HepG2 (cell line): ENCODE data around the gene CD83. TPM values are rescaled to one million over a fixed set of nuclear protein-coding genes. Genes with fewer than 3 reads are reported as not detected.

ENCODE experiments used
- ATAC-seq: fragments of 200-7000 bp; cut with Tn5 transposase; 3 replicates; pipeline ENCODE4 v1.9.1; 2020; ENCODE audit warnings: mild to moderate bottlenecking, moderate library complexity
- BruUV-seq: library from RNA; stranded (reverse); fragments of 400-500 nt; replicated peaks from 2 replicates; lab custom pipeline; 2021; lab: Mats Ljungman, UMichigan
- CTCF ChIA-PET: fragments of 300-600 bp; formaldehyde crosslinking; extraction: SDS; loops from one replicate; lab custom pipeline; 2021; ENCODE audit warnings: low total read pairs, inconsistent platforms, low intra/inter-chr PET ratio; lab: Yijun Ruan, JAX
- POLR2A ChIA-PET: fragments of 350-600 bp; sonication (Branson Sonifier 250); formaldehyde crosslinking; loops from one replicate; lab custom pipeline; 2020; ENCODE audit warnings: antibody characterized with exemption, inconsistent platforms; lab: Yijun Ruan, JAX
- DNase-seq: peaks from one replicate; pipeline ENCODE4 v3.0.0-alpha.2; 2015; ENCODE audit warnings: low spot score
- FAIRE-seq: peaks from 3 replicates; lab custom pipeline; 2011; peaks lifted over from hg19 to GRCh38; lab: Jason Lieb, UNC
- H2AFZ ChIP-seq: one replicate; pipeline ENCODE4 v1.6.1; 2011; ENCODE audit warnings: low read length, inconsistent platforms
- H3K27ac ChIP-seq: fragments of 300-600 bp; 3 replicates; pipeline ENCODE4 v1.8.0; 2011; ENCODE audit warnings: mixed run types, mild to moderate bottlenecking, mixed read lengths, low read length, inconsistent platforms; ENCODE audit not compliant: insufficient read depth; ENCODE audit errors: extremely low read length
- H3K27me3 ChIP-seq, 2 experiments: fragments of 200-600 bp in 1 of 2; 2 replicates in 1 of 2; 3 replicates in 1 of 2; pipeline versions ENCODE4 v1.6.0 to v1.8.0; 2011; ENCODE audit warnings: low read length in 2 of 2, mild to moderate bottlenecking in 2 of 2, moderate library complexity in 2 of 2, inconsistent platforms in 1 of 2; ENCODE audit not compliant: insufficient read depth in 2 of 2, control insufficient read depth in 1 of 2
- H3K36me3 ChIP-seq, 2 experiments: fragments of 200-600 bp in 1 of 2; replicated peaks in 1 of 2; 2 replicates in 1 of 2; 3 replicates in 1 of 2; pipeline versions ENCODE4 v1.5.1 to v1.8.0; 2011; ENCODE audit warnings: low read length in 2 of 2, inconsistent platforms in 1 of 2; ENCODE audit not compliant: insufficient read depth in 2 of 2, control insufficient read depth in 1 of 2
- H3K4me1 ChIP-seq: 2 replicates; pipeline ENCODE4 v1.5.1; 2012; ENCODE audit warnings: low read length, inconsistent platforms; ENCODE audit not compliant: insufficient read depth
- H3K4me2 ChIP-seq: 2 replicates; pipeline ENCODE4 v1.6.0; 2011; ENCODE audit warnings: low read depth, low read length, inconsistent platforms
- H3K4me3 ChIP-seq, 3 experiments: fragments of 200-600 bp in 1 of 3; sonication (generic), shearing (Covaris generic) in 1 of 3; replicated peaks in 1 of 3; 2 replicates each; pipeline ENCODE4 v1.5.1; 2011 to 2016; ENCODE audit warnings: low read length in 3 of 3, inconsistent platforms in 2 of 3, low read depth in 2 of 3, mild to moderate bottlenecking in 2 of 3, control low read depth in 1 of 3, mixed read lengths in 1 of 3; ENCODE audit not compliant: insufficient read depth in 1 of 3
- H3K79me2 ChIP-seq: one replicate; pipeline ENCODE4 v1.6.1; 2011; ENCODE audit warnings: low read length, inconsistent platforms; ENCODE audit not compliant: insufficient read depth
- H3K9ac ChIP-seq: 2 replicates; pipeline ENCODE4 v1.6.0; 2011; ENCODE audit warnings: mild to moderate bottlenecking, low read depth, low read length, inconsistent platforms; ENCODE audit not compliant: insufficient read depth
- H3K9me3 ChIP-seq: 2 replicates; pipeline ENCODE4 v1.5.1; 2012; ENCODE audit warnings: mild to moderate bottlenecking, low read length
- H4K20me1 ChIP-seq: 2 replicates; pipeline ENCODE4 v1.6.0; 2011; ENCODE audit warnings: inconsistent platforms, mild to moderate bottlenecking, low read length, moderate library complexity; ENCODE audit not compliant: insufficient read depth
- AKAP8 ChIP-seq: sonication (generic); formaldehyde crosslinking; IDR thresholded peaks from 2 replicates; pipeline ENCODE4 v1.5.1; 2020; ENCODE audit warnings: mild to moderate bottlenecking, missing genetic modification reagents
- HOXA9 ChIP-seq: sonication (generic); formaldehyde crosslinking; IDR thresholded peaks from 2 replicates; pipeline ENCODE4 v1.8.1; 2022; ENCODE audit warnings: missing genetic modification reagents, mild to moderate bottlenecking, moderate library complexity, borderline replicate concordance
- KDM1A ChIP-seq: IDR thresholded peaks from 2 replicates; pipeline ENCODE4 v1.6.1; 2016; ENCODE audit warnings: missing compliant biosample characterization
- KLF15 ChIP-seq: sonication (generic); formaldehyde crosslinking; IDR thresholded peaks from 2 replicates; pipeline ENCODE4 v1.8.1; 2023; ENCODE audit warnings: borderline replicate concordance, mild to moderate bottlenecking, inconsistent platforms, missing genetic modification reagents, mixed read lengths
- SRSF1 ChIP-seq: fragments of 200-400 bp; formaldehyde crosslinking; optimal IDR thresholded peaks from 2 replicates; pipeline ENCODE3; 2017; ENCODE audit warnings: mild to moderate bottlenecking, low read depth, low read length, moderate library complexity
- ZNF552 ChIP-seq: sonication (generic); formaldehyde crosslinking; IDR thresholded peaks from 2 replicates; pipeline ENCODE4 v1.9.0; 2022; ENCODE audit warnings: missing genetic modification reagents, mild to moderate bottlenecking, borderline replicate concordance
- ZSCAN25 ChIP-seq: sonication (generic); formaldehyde crosslinking; IDR thresholded peaks from 2 replicates; pipeline ENCODE4 v1.8.0; 2022; ENCODE audit warnings: mild to moderate bottlenecking, missing genetic modification reagents
- WGBS: methylation state at CpG from one replicate; pipeline ENCODE4 v1.1.6; 2017; ENCODE audit warnings: low lambda C conversion rate; 5-methylcytosine and 5-hydroxymethylcytosine counted together
- in situ Hi-C: cut with HindIII; loops from 2 replicates; pipeline ENCODE4 v1.10.0; 2017; ENCODE audit warnings: low pct_unique_long_range_greater_than_20kb; ENCODE audit not compliant: extremely low pct_ligation_motif_present
- intact Hi-C: fragments of 100-400 bp; cut with micrococcal nuclease; formaldehyde crosslinking; loops from one replicate; pipeline ENCODE4 v1.10.0; 2022; ENCODE audit not compliant: unreplicated experiment
- polyA plus RNA-seq, 8 experiments: library from polyadenylated mRNA; depleted of rRNA in 3 of 8; stranded (reverse) in 7 of 8; unstranded in 1 of 8; fragments of >200 nt; fragmentation: Illumina TruSeq in 4 of 8; extraction: Trizol in 4 of 8; gene quantifications; 2 replicates each; pipeline versions ENCODE4 v1.2.1 to v1.2.3, GENCODE V29; 2011 to 2016; ENCODE audit warnings: low read depth in 4 of 8, missing spikeins in 1 of 8, mixed read lengths in 1 of 8; ENCODE audit not compliant: insufficient read depth in 1 of 8
- total RNA-seq, 5 experiments: library from RNA; depleted of rRNA; stranded (reverse); fragments of >200 nt; fragmentation: Illumina TruSeq; extraction: Trizol; gene quantifications; 2 replicates each; pipeline ENCODE4 v1.2.3, GENCODE V29; 2016; ENCODE audit warnings: low read depth in 1 of 5
- TF ChIP-seq, protein P1 (sequence below): sonication (generic); formaldehyde crosslinking; IDR thresholded peaks from 2 replicates; pipeline ENCODE4 v1.8.0; 2022; ENCODE audit warnings: missing genetic modification reagents, low read depth, mild to moderate bottlenecking, borderline replicate concordance

Gene CD83
- total and polyA plus RNA-seq, 2 of the 13 experiments (the other 11 are each of a cell fraction or from before 2014, with no cell fraction given): 0.46 to 2.3 TPM

DNA sequence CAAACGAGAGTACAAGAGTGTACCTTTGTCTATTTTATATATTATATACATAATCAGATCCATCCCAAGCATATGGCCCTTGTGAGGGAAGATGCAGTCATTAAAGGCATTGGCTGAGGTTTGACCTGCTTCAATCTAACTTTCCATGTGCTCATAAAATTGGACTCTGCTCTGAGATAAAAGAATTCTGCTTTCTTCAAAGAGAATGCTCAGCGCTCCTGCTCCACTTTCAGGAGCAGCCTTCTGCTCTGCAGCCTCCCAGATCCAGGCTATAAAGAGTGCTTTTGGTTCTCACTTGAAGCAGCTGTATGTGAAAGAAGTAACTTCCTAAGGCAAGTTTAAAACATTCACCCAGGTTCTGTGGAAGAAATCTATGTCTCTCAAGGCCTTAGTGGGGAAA is 45.3 kb downstream of the CD83 start:
- no peak overlapping the region for H3K4me2 ChIP-seq
- no peak overlapping the region for H2AFZ ChIP-seq
- no peaks in the 10 kb centered on the region for H3K79me2 ChIP-seq
- peaks cover 12% of the 10 kb centered on the region; the same call in 1 of the 2 replicates for H3K9me3 ChIP-seq
- in situ Hi-C loops (no loop called here), intact Hi-C loops (no loop called here)
- H3K27ac ChIP-seq: no peak overlapping the region
- FAIRE-seq: no peak
- H3K36me3 ChIP-seq: no peaks in the 10 kb centered on the region
- no peak for ATAC-seq
- no peaks in the 10 kb centered on the region for H3K4me1 ChIP-seq
- ChIA-PET POLR2A (no interaction called here), CTCF (no interaction called here)
- DNase-seq: no peak
- TF ChIP-seq, protein P1, sequence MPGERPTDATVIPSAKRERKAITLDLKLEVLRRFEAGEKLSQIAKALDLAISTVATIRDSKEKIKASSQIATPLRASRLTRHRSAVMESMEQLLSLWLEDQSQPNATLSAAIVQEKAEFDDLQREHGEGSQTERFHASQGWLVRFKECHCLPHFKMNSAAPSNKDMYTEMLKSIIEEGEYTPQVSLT (CRISPR knock-in tag): no peak
- TF ChIP-seq KLF15 (CRISPR knock-in tag): no peak
- no peak for TF ChIP-seq ZSCAN25 (CRISPR knock-in tag)
- no peak for TF ChIP-seq SRSF1
- no peak for TF ChIP-seq ZNF552
- no peak for TF ChIP-seq AKAP8 (CRISPR knock-in tag)
- WGBS: 38% methylated on average over 2 of the region's 2 CpGs
- H3K4me3 ChIP-seq: no peak overlapping the region
- no peak overlapping the region for H3K9ac ChIP-seq
- H4K20me1 ChIP-seq: no peaks in the 10 kb centered on the region
- H3K27me3 ChIP-seq: no peaks in the 10 kb centered on the region
- BruUV-seq: no TSS peak

DNA sequence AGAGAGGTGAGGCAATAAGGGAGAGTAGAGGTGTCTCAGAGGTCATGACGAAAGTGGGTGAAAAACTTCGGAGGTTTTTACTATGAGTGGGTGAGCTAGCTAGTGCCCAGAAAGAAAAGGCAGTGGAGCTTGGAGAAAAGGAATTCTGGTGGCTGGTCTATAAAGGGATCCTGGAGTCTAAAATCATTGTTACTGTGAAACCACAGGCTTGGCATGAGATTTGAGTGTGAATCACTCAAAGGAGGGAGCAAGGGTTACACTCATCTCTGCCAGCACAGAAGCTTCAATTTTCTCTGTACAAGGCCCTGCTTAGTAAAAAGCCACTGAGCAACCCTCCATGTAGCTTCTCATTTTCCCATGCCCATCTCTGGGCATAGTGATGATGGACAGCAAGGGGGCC is 47.5 kb downstream of the CD83 start:
- no peaks in the 10 kb centered on the region for H4K20me1 ChIP-seq
- no peaks in the 10 kb centered on the region for H3K4me1 ChIP-seq
- ChIA-PET POLR2A (no interaction called here), CTCF (no interaction called here)
- 11% methylated on average over 2 of the region's 2 CpGs for WGBS
- TF ChIP-seq HOXA9: no peak
- no peak for TF ChIP-seq KDM1A (CRISPR knock-in tag)
- ATAC-seq (no peak), DNase-seq (no peak), FAIRE-seq (no peak)
- intact Hi-C loops: no loop called here
- in situ Hi-C loops: no loop called here
- no peak overlapping the region for H2AFZ ChIP-seq
- H3K4me3 ChIP-seq: no peak overlapping the region
- H3K36me3 ChIP-seq: no peaks in the 10 kb centered on the region
- no TSS peak for BruUV-seq
- H3K27ac ChIP-seq: no peak overlapping the region
- H3K9ac ChIP-seq: no peak overlapping the region
- H3K4me2 ChIP-seq: no peak overlapping the region
- peaks cover 15% of the 10 kb centered on the region for H3K9me3 ChIP-seq
- no peaks in the 10 kb centered on the region for H3K27me3 ChIP-seq
- no peaks in the 10 kb centered on the region for H3K79me2 ChIP-seq
